Fibroblast of skin of left quadriceps (primary cell): ENCODE data around the gene DTD1.

Source experiments
- DNase-seq, 2 experiments: peaks; one replicate each; pipeline ENCODE4 v3.0.0-alpha.2; 2013; ENCODE audit warnings: low read depth in 2 of 2

The DTD1 gene

DNA sequence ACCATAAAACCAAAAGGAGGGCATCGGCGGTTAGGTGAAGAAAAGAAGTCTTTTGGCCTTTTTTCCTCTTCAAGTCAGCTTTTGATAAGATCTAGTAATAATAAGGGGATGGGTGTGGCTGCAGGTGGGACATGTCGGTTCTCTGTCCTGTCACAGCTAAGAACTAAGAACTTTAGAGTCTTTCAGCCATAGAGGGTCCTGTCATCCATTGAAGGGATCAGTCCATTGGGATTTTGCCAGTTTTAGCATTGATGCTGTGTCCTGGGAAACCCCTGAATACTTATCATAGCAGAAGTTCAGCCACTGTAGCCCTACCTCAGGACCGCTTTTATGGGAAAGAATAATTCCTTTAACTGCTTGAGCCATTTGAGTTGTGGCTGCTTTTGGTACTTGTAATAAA is 207.5 kb downstream of the DTD1 start:
- no peak for DNase-seq

DNA sequence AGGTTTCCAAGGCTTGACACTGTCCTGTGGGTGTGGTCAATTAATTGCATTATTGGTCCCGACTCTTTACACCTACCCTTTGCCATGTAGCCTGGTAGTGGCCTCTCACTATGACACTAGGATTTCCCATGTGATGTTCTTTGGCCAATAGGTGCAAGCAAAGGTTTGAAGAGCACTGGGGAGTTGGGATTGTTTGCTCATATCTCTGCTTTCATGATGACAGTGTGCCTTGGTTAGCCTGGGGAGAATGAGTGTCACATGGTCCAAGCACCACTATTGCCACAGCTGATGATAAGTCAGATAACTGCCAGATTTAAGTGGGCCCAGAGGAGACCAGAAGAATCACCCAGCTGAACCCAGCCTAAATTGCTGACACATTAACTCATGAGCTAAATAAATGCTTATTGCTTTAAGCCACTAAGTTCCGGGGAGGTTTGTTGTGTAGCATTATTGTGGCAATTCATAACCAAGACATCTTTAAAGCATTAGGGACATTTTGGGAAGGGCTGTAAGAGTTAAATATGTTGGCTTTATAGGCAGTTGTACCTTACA is 208.5 kb downstream of the DTD1 start:
- DNase-seq = no peak

DNA sequence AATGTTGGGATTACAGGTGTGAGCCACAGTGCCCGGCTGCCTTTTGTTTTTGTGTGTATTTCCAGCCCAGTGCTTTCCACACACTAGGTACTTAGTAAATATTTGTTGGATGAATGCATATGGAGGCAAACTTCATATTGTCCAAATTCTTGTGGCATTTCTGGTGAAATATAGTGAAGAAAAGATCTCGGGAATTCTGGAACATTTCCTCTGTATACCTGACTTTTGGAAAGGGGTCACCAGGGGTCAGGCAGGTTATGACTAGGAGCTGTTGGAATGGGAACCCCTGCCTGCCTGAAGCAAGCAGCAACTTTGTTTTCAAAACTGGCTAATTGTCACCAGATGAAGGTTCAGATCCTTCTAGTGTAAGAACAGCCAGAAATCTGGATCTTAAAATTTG is 213.7 kb downstream of the DTD1 start:
- no peak for DNase-seq

DNA sequence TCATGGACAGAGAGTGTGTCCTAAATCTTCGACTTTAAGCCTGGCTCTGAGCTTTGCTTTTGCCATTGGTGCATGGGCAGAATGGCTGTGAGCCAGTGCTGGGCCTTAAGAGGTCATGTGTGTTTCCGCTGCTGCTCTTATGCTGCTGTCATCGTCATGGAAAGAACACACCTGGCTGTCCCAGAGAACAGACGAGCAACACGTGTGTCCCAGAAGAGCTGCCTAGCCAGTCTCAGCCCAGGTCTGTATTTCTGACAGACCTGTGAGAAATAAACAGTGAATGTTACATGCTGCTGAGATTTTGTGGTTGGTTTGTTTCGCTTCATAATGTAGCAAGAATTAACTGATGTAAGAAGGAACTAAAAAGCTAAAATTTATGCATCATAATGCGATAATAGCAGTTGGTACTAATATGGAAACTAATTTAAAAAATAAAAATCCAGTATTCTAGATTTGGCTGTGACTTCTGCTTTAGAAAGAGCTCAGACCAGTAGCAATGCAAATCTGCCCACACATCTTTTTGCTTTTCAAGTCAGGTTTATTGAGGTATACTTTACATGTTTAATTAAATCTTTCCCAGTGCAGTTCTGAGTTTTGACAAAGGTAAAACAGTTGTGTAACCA is 214.3 kb downstream of the DTD1 start:
- no peak for DNase-seq

DNA sequence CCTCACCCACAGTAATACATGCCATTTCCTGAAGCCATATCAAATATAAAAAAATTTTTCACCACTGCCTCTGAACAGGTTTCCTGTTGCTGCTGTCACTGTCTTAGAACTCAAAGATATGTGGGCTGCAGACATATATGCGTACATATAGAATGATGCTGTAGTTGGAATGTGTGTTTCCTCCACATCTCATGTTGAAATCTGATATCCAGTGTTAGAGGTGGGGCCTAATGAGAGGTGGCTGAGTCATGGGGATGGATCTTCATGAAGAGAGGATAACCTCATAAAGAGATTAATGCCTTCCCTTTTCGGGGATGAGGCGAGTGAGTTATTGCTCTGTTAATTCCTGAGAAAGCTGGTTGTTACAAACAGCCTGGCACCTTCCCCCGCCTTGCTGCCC is 218.0 kb downstream of the DTD1 start:
- DNase-seq = peak; percentile 47 to 50

DNA sequence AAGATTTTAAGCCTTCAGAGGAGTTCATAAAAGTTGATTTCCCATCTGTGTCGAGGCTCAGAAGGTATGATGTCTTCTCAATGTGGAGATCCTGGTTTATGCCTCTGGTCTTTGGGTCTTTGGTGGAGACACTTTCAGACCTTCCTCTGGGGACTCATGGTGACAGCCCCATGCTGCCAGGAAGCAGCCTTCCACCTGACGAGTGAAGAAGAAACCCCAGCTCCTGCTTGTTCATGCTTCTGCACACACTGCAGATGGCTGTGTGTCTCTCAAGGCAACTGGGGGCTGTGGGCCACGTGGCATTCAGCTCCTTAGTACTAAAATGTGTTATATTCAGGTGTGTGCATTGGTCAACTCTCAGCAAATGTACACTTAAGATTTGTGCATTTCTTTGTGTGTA is 220.9 kb downstream of the DTD1 start:
- DNase-seq = no peak

DNA sequence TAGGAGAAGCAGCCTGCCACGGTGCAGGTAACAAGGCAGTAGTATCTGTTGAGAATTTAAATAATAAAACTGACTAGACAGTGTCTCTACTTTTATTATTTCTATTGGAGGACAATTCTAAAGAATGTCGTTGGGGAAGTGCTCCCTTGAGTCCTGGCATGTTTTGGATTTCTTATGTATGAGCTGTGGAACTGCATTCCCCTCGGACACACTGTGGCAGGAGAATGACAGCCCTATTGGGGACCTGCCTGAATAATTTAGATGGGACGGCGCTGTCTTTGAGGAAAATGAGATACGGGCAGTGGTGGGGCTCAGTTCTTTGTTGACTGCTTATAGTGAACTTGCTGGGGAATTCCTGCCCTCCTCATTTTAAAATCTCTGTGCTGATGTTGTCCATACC is 223.3 kb downstream of the DTD1 start:
- DNase-seq = no peak

DNA sequence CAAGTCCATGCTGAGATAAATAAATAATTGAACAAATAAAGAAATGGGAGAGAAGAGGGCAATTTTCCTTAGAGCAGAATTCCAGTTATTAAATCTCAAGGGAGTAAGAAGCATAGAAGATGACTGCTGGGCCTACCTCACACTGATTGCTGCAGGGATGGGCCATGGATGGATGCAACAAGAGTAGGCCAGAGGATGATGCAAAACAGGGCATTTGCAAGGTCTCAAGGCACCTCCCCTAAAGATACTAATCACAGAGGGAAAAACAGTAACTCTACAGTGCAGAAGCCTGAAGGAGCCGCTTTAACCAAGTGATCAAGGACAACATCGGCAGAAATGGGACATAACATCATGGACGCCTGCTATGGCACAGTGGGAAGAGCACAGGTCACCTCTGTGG is 224.1 kb downstream of the DTD1 start:
- DNase-seq = no peak

DNA sequence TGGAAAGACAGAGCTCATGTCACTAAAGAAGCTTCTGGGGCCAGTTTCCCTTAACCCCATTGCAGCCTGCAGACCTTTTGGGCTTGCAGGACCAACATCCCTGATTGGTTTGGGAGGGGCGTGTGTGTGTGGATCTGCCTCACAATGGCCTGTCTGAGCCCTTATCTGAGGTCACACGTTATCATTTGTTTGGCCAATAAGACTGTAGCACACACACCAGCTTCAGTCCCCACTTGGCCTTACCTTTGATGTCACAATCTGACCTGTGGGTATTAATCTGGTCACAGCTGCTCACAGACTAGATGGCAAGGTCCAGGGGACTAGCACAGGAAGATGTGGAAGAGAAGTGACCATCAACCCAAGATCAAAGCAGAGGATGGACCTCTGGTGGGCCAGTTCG is 225.6 kb downstream of the DTD1 start, which contains the start of gene SCP2D1:
Gene SCP2D1 (plus strand): TSS at position 301 of the 400 bp plus-strand sequence. CDS start 33 bp downstream, at position 334.
- no peak for DNase-seq

DNA sequence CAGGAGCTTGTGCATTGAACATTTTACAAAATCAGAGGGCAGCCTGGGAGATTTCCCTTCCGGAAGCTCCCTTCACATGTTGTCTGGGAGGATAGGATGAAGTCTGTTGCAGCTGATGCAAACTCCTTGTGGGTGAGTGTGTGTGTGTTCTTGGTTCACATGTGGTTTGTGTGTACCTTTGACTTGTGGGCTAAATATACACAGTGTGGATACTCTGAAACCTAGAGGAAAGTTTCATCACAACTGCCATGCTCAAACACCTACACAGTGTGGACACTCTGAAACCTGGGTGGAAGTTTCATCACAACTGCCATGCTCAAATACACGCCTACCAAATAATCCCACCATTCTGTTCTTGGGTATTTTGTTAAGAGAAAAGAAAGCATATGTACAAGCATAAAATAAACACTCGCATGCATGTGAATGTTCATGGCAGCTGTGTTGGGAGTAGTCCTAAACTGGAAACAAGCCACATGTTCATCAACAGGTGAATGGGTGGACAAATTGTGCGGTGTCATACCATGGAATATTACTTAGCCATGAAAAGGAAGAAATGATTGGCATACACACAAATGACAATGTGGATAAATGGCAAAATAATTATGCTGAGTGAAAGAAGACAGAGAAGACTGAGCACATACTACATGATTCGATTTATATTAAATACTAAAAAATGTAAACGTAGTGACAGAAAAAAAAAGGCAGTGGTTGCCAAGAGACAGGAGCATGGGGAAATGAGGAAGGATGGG is 227.5 kb downstream of the DTD1 start:
- DNase-seq = no peak
